Peyer's patch (tissue), 4 donors: ENCODE results near the gene FBXO31.

Experiments used
- CTCF ChIP-seq, 6 experiments: fragments of 450-650 bp in 4 of 6; fragments of 200-600 bp in 2 of 6; sonication (generic) in 1 of 6; IDR thresholded peaks; one replicate each; pipeline ENCODE4 v1.5.1; 2017 to 2019; ENCODE audit warnings: antibody characterized with exemption in 6 of 6, mild to moderate bottlenecking in 3 of 6, moderate library complexity in 1 of 6
- POLR2A ChIP-seq, 2 donors: fragments of 450-650 bp; IDR thresholded peaks; one replicate each; pipeline ENCODE4 v1.5.1; 2017; ENCODE audit warnings: antibody characterized with exemption in 2 of 2, mild to moderate bottlenecking in 2 of 2, moderate library complexity in 2 of 2

GRCh38 chr16:87279094-87279658, 104.4 kb downstream of the FBXO31 start:
- no peak for TF ChIP-seq CTCF (IDR thresholded peaks at IDR 0.05)
- TF ChIP-seq POLR2A (IDR thresholded peaks at IDR 0.05): no peak
